Measurements from ENCODE around the gene LMTK2. TPM values are rescaled to one million over a fixed set of nuclear protein-coding genes. Genes with fewer than 3 reads are reported as not detected.

The LMTK2 gene
- total and polyA plus RNA-seq, 2 donors (not counting 1 experiment from before 2014, with no cell fraction given), result 4.9 to 13.1 TPM

DNA sequence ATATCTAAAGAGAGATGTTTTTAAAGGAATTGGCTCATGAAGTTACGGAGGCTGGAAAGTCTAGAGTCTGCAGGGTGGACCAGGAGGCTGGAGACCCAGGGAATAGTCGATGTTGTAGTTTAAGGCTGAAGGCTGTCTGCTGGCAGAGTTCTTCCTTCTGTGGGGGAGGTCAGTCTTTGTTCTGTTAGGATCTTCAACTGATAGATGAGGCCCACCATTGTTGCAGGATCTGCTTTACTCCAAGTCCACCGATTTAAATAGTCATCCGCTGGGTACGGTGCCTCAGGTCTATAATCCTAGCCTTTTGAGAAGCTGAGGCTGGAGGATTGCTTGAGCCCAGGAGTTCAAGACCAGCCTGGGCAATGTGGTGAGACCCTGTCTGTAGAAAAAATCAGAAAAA is 50.0 kb downstream of the LMTK2 start:
- intact Hi-C loops (cut with micrococcal nuclease), result no loop called here
- no peak overlapping the region for H3K9ac ChIP-seq (ENCODE audit: low read length)
- H3K4me2 ChIP-seq (replicated peaks; ENCODE audit: low read depth, low read length, poor library complexity, severe bottlenecking), result no peak overlapping the region
- no peak overlapping the region for H2AFZ ChIP-seq (ENCODE audit: insufficient read depth, low read depth, low read length, poor library complexity, severe bottlenecking)
- H3K4me3 ChIP-seq (ENCODE audit: control extremely low read depth in 1 of 5, extremely low read depth in 1 of 5, insufficient read depth in 1 of 5, low read depth in 2 of 5, low read length in 4 of 5), result no peak overlapping the region
- 97% methylated on average over 5 of the region's 5 CpGs for WGBS (ENCODE audit: insufficient coverage)
- peaks cover 4 to 6% of the 10 kb centered on the region in 2 experiments for H3K36me3 ChIP-seq (replicated peaks in 1 of 2; ENCODE audit: control extremely low read depth in 1 of 2, control insufficient read depth in 1 of 2, extremely low read depth in 1 of 2, insufficient read depth in 2 of 2, low read length in 1 of 2)
- no peaks in the 10 kb centered on the region for H3K27me3 Mint-ChIP-seq
- ChIA-PET CTCF (interaction anchor here (0.7 to 3.2 kb wide), 3 partner anchors 12 to 305 kb away, joined by 3 to 18 read pairs (median 3); no protein-coding TSS in a partner anchor), POLR2A (no interaction called here)
- H4K20me1 ChIP-seq (ENCODE audit: control insufficient read depth, insufficient read depth, low read length, poor library complexity, severe bottlenecking), result peaks cover 24% of the 10 kb centered on the region
- H3K79me2 ChIP-seq (ENCODE audit: control insufficient read depth, insufficient read depth, low read length), result no peaks in the 10 kb centered on the region
- no peaks in the 10 kb centered on the region for H3K4me1 Mint-ChIP-seq
- ATAC-seq (ENCODE audit: low read depth) (no peak), DNase-seq (no peak)
- TF ChIP-seq EZH2 (IDR thresholded peaks at IDR 0.05; ENCODE audit: borderline replicate concordance, insufficient read depth, low read depth, low read length, poor library complexity, severe bottlenecking) (no peak), CTCF (IDR thresholded peaks at IDR 0.05) (no peak)
- H3K4me3 Mint-ChIP-seq, result no peak overlapping the region
- no peak overlapping the region for H3K27ac Mint-ChIP-seq
- H3K4me1 ChIP-seq (ENCODE audit: control insufficient read depth in 2 of 2, insufficient read depth in 2 of 2, low read length in 2 of 2), result no peaks in the 10 kb centered on the region
- H3K27ac ChIP-seq (ENCODE audit: low read length in 2 of 2), result no peak overlapping the region
- H3K9me3 ChIP-seq (ENCODE audit: control extremely low read depth in 1 of 3, control insufficient read depth in 2 of 3, insufficient read depth in 1 of 3, low read length in 2 of 3), result no peaks in the 10 kb centered on the region
- no peaks in the 10 kb centered on the region for H3K9me3 Mint-ChIP-seq (ENCODE audit: insufficient read depth)
- peaks cover 0 to 6% (median 2%) of the 10 kb centered on the region in 4 experiments for H3K27me3 ChIP-seq (replicated peaks in 1 of 4; ENCODE audit: control extremely low read depth in 1 of 4, control insufficient read depth in 3 of 4, insufficient read depth in 4 of 4, low read length in 3 of 4)

DNA sequence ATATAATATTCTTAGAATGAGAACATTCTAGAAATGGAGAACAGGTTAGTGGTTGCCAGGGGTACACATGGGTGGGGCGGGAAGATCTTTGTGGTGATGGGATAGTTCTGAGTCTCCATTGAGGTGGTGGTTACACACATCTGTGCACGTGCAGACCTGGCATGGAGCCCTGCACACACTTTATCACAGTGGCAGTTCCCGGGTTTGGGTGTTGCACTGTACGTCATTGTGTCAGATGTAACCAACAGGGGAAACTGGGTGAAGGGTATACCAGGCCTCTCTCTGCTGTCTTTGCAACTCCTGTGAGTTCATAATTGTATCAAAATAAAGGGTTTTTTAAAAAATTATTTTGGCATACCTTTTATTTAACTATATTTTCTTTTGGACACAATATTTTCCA is 51.1 kb downstream of the LMTK2 start:
- CTCF ChIA-PET, result interaction anchor here (3.2 kb wide), 1 partner anchor 11 kb away, joined by 18 read pairs; no protein-coding TSS in a partner anchor

More for the DNA sequence above, 51.1 kb downstream of the LMTK2 start:
- DNase-seq (no peak), ATAC-seq (ENCODE audit: low read depth) (no peak)
- Mint-ChIP-seq H3K27me3 (no peaks in the 10 kb centered on the region), H3K4me3 (no peak overlapping the region), H3K9me3 (ENCODE audit: insufficient read depth) (no peaks in the 10 kb centered on the region), H3K27ac (no peak overlapping the region), H3K4me1 (peaks cover 2% of the 10 kb centered on the region)
- H2AFZ ChIP-seq (ENCODE audit: insufficient read depth, low read depth, low read length, poor library complexity, severe bottlenecking), result no peak overlapping the region
- no peaks in the 10 kb centered on the region for H3K9me3 ChIP-seq (ENCODE audit: control extremely low read depth in 1 of 3, control insufficient read depth in 2 of 3, insufficient read depth in 1 of 3, low read length in 2 of 3)
- peaks cover 15% of the 10 kb centered on the region for H4K20me1 ChIP-seq (ENCODE audit: control insufficient read depth, insufficient read depth, low read length, poor library complexity, severe bottlenecking)
- H3K27me3 ChIP-seq (replicated peaks in 1 of 4; ENCODE audit: control extremely low read depth in 1 of 4, control insufficient read depth in 3 of 4, insufficient read depth in 4 of 4, low read length in 3 of 4), result peaks cover 0 to 2% (median under 1%) of the 10 kb centered on the region in 4 experiments
- intact Hi-C loops (cut with micrococcal nuclease), result no loop called here
- WGBS (ENCODE audit: insufficient coverage), result 70% methylated on average over 2 of the region's 4 CpGs
- TF ChIP-seq CTCF (IDR thresholded peaks at IDR 0.05) (no peak), EZH2 (IDR thresholded peaks at IDR 0.05; ENCODE audit: borderline replicate concordance, insufficient read depth, low read depth, low read length, poor library complexity, severe bottlenecking) (no peak)
- no peak overlapping the region for H3K9ac ChIP-seq (ENCODE audit: low read length)
- peaks cover 3 to 4% of the 10 kb centered on the region in 2 experiments for H3K36me3 ChIP-seq (replicated peaks in 1 of 2; ENCODE audit: control extremely low read depth in 1 of 2, control insufficient read depth in 1 of 2, extremely low read depth in 1 of 2, insufficient read depth in 2 of 2, low read length in 1 of 2)
- no peak overlapping the region for H3K27ac ChIP-seq (ENCODE audit: low read length in 2 of 2)
- H3K4me2 ChIP-seq (replicated peaks; ENCODE audit: low read depth, low read length, poor library complexity, severe bottlenecking), result no peak overlapping the region
- H3K4me3 ChIP-seq (ENCODE audit: control extremely low read depth in 1 of 5, extremely low read depth in 1 of 5, insufficient read depth in 1 of 5, low read depth in 2 of 5, low read length in 4 of 5), result no peak overlapping the region
- no peaks in the 10 kb centered on the region for H3K79me2 ChIP-seq (ENCODE audit: control insufficient read depth, insufficient read depth, low read length)
- H3K4me1 ChIP-seq (ENCODE audit: control insufficient read depth in 2 of 2, insufficient read depth in 2 of 2, low read length in 2 of 2), result peaks cover 2 to 3% of the 10 kb centered on the region in 2 donors
- POLR2A ChIA-PET, result no interaction called here

All from B cell (primary cell).